ENCODE data around the gene SORCS1. TPM values are rescaled to one million over a fixed set of nuclear protein-coding genes. Genes with fewer than 3 reads are reported as not detected.

The SORCS1 gene
- total RNA-seq, 1 experiment from 2014 or later = not detected

- TF ChIP-seq SRF (IDR thresholded peaks at IDR 0.05; ENCODE audit: low read depth) = no peak
Observed at GRCh38 chr10:106707657-106708056, 456.8 kb downstream of the SORCS1 start (continued).

- intact Hi-C loops (cut with micrococcal nuclease) = no loop called here
- POLR2A ChIA-PET = no interaction called here
- RAD21 ChIA-PET (ENCODE audit: low non-redundant PET in 1 of 2, low total read pairs in 2 of 2, uncharacterized antibody in 2 of 2, unreplicated experiment in 2 of 2) = no interaction called here
- Histone ChIP-seq H3K9me3 (ENCODE audit: control insufficient read depth in 1 of 2, insufficient read depth in 1 of 2, low read depth in 1 of 2, low read length in 2 of 2) (peaks cover 0 to 10% of the 10 kb centered on the region in 2 experiments; a peak in 2 of 4 replicates), H3K9me2 (ENCODE audit: insufficient read depth) (no peaks in the 10 kb centered on the region), H3K79me2 (ENCODE audit: insufficient read depth, low read length) (no peaks in the 10 kb centered on the region), H3K4me1 (ENCODE audit: control insufficient read depth in 1 of 2, insufficient read depth in 2 of 2, low read length in 2 of 2) (no peaks in the 10 kb centered on the region), H2AFZ (ENCODE audit: low read depth, low read length, poor library complexity, severe bottlenecking) (no peak overlapping the region), H3K9ac (ENCODE audit: low read length) (no peak overlapping the region), H3K4me3 (replicated peaks in 1 of 2; ENCODE audit: low read depth in 1 of 2, low read length in 2 of 2) (no peak overlapping the region), H3K27me3 (ENCODE audit: insufficient read depth, low read length) (no peaks in the 10 kb centered on the region), H3K4me2 (ENCODE audit: low read length) (no peak overlapping the region), H3K36me3 (ENCODE audit: control insufficient read depth in 1 of 2, insufficient read depth in 2 of 2, low read length in 2 of 2) (no peaks in the 10 kb centered on the region), H3K27ac (ENCODE audit: low read depth, low read length) (no peak overlapping the region), H4K20me1 (ENCODE audit: insufficient read depth) (no peaks in the 10 kb centered on the region)
- CTCF ChIA-PET = no interaction called here
- no TSS peak for BruUV-seq (replicated peaks)
- DNase-seq (ENCODE audit: low read depth, low spot score) (no peak), ATAC-seq (no peak)
- no peak for TF ChIP-seq POLR2A (IDR thresholded peaks at IDR 0.05; ENCODE audit: borderline replicate concordance, extremely low read depth, insufficient read depth, insufficient read length)
- TF ChIP-seq CEBPB (IDR thresholded peaks at IDR 0.05; ENCODE audit: low read depth) = no peak
- TF ChIP-seq ATF3 (IDR thresholded peaks at IDR 0.05) = no peak
- TF ChIP-seq RAD21 (IDR thresholded peaks at IDR 0.05; ENCODE audit: low read depth) = no peak
- no peak for TF ChIP-seq EZH2 (IDR thresholded peaks at IDR 0.05)
- no peak for TF ChIP-seq ELF1 (IDR thresholded peaks at IDR 0.05; ENCODE audit: borderline replicate concordance, low read depth)
- TF ChIP-seq JUND (IDR thresholded peaks at IDR 0.05) = no peak
- no peak for TF ChIP-seq REST (IDR thresholded peaks at IDR 0.05; ENCODE audit: low read depth)
- no peak for TF ChIP-seq ZFX (IDR thresholded peaks at IDR 0.05)
- no peak for TF ChIP-seq FOSL1 (IDR thresholded peaks at IDR 0.05; ENCODE audit: low read depth)
- TF ChIP-seq YY1 (IDR thresholded peaks at IDR 0.05; ENCODE audit: extremely low read depth, insufficient replicate concordance, low read depth, low read length) = no peak
- TF ChIP-seq EGR1 (IDR thresholded peaks at IDR 0.05; ENCODE audit: low read depth) = no peak
- TF ChIP-seq EZH2phosphoT487 (IDR thresholded peaks at IDR 0.05; ENCODE audit: borderline replicate concordance) = no peak
- TF ChIP-seq SP1 (IDR thresholded peaks at IDR 0.05; ENCODE audit: low read depth) = no peak
- no peak for TF ChIP-seq SIN3A (IDR thresholded peaks at IDR 0.05; ENCODE audit: low read depth)
Observed at GRCh38 chr10:106706127-106706526, 458.4 kb downstream of the SORCS1 start.

All from HCT116 (cell line).